Urothelium cell line (cell line): ENCODE data around the gene MLXIP.
"Not testable (repeated sequence)": the region's sequence is repeated elsewhere in the genome, so short reads cannot be mapped to it uniquely, and the experiment has no call there.

Experiments used
- DNase-seq: peaks from one replicate; pipeline ENCODE4 v3.0.0; 2011; ENCODE audit warnings: low spot score, mixed read lengths
- FAIRE-seq: peaks from 2 replicates; lab custom pipeline; 2011; peaks lifted over from hg19 to GRCh38; lab: Jason Lieb, UNC

Gene MLXIP

DNA sequence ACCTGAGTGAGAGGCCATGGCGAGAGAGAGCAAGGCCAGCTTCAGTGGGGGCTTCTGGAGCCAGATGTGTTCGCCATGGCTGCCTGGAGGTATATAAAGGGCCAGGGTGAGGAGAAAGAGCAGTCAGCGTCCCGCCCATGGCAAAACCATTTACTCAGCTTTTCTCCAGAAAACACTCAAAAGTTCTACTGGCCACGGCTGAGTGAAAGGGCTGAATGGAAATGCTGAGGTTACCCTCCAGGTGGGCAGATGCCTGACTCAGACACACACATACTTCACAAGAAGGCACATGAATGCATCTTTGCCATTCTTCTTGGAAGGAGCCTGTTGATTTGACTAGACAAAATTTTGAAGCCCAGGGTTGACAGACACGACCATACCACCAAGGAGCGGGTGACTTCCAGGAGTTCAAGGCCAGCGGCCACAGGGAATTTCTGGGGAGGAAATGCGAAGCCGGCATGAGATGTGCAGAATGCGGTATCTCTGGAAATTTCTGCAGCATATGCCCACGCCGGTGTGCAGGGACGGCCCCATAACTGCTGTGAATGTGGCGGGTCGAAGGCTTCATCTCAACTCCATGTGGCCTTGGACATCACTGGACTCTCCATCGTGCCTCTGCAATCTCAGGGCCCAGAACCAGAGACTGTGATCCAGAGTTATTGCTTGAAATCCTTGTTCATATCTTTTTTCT is 95.7 kb downstream of the MLXIP start, which contains the start of gene IL31:
Gene IL31, minus strand, starts transcription at position 67 of the 691 bp plus-strand sequence. Its CDS starts 49 bp downstream, at position 18.
- no peak for FAIRE-seq
- DNase-seq, result no peak

DNA sequence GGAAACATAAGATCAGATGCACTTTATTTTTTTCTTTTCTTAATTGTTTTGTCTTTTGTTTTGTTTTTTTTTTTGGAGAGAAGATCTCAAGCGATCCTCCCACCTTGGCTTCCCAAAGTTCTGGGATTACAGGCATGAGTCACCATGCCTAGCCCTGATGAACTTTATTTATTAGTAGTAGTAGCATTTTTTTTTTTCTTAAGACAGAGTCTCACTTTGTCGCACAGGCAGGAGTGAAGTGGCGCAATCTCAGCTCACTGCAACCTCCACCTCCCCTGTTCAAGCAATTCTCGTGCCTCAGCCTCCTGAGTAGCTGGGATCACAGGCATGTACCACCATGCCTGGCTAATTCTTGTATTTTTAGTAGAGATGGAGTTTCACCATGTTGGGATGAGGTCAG is 97.9 kb downstream of the MLXIP start:
- not testable (repeated sequence) for FAIRE-seq, DNase-seq

DNA sequence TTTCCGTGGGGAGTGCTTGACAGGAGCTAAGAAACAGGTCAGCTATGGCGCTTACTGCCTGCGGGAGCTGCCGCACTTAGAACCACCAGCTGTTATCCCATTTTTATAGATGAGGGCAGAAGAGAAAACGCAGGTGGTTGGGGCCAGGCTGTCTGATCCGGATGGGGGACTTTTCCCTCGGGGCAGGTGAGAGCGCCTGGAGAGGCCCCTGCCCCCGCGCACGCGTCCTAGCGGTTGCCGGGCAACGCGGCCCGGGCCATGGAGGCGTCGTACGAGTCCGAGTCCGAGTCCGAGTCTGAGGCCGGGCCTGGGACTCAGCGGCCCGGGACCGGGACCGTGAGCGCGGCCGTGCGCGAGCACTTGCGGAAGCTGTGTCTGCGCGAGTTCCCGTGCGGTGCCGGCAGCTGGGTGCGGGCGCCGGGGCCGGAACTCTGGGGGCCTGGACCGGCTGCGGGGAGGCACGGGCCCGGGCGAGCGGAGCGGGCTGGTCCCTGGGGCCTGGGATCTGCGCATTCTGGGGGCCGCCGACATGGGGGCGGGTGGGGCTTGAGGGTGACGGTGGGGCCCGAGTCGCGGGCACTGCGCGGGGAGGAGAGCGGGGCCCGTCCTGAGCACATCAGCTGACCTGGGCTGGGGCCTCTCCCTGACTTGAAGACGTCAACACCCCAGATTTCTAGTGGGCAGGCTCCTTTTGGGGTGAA is 104.5 kb downstream of the MLXIP start, which contains the start of gene LRRC43:
Gene LRRC43, plus strand, starts transcription at position 237 of the 701 bp plus-strand sequence. Its CDS starts 22 bp downstream, at position 259.
- no peak for DNase-seq
- no peak for FAIRE-seq

DNA sequence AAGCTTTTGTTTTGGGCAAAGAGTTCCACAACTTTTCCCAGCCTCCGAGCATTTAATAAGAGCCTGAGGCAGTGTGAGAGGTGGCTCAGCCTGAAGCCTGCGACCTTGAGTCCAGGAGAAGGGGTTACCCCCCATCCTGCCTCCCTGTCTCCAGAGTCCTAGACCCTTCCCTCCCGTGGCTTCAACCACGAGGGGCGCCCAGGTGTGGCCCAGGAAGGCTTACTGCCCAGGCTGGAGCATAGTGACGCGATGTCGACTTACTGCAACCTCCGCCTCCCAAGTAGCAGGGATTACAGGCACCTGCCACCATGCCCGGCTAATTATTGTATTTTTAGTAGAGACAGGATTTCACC is 105.0 kb downstream of the MLXIP start:
- DNase-seq, result no peak
- no peak for FAIRE-seq

DNA sequence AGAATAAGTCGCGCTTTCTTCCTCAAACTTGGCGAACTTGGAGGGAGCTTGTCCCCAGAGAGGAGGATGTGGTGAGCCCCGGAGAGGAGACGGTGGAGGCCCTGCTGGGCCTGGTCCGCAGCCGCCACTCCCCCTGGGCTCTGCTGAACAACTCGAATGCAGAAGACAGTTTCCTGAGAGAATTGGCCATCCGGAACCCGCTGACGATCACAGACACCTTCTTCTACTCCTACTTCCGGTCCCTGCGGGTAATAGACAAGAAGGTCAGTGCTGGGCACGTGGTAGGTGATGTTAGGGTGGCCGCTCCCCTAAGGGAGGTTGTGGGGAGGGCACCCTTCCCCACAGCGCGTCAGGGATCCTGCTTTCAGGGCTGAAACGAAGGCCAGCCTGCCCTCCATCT is 106.0 kb downstream of the MLXIP start:
- no peak for DNase-seq
- no peak for FAIRE-seq

DNA sequence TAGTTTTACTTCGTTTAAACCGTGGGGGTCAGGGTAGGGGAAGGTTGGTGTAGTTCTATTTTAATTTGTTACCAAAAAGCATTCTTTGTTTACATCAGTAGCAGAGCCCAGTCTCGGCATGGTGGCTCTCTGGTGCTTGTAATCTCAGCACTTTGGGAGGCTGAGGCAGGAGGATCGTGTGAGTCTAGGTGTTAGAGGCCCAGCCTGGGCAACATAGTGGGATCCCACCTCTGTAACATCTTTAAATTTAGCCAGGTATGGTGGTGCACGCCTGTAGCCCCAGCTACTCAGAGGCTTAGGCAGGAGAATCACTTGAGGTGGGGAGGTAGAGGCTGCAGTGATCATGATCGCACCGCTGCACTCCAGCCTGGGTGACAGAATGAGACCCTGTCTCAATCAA is 106.5 kb downstream of the MLXIP start:
- DNase-seq (no peak), FAIRE-seq (no peak)

DNA sequence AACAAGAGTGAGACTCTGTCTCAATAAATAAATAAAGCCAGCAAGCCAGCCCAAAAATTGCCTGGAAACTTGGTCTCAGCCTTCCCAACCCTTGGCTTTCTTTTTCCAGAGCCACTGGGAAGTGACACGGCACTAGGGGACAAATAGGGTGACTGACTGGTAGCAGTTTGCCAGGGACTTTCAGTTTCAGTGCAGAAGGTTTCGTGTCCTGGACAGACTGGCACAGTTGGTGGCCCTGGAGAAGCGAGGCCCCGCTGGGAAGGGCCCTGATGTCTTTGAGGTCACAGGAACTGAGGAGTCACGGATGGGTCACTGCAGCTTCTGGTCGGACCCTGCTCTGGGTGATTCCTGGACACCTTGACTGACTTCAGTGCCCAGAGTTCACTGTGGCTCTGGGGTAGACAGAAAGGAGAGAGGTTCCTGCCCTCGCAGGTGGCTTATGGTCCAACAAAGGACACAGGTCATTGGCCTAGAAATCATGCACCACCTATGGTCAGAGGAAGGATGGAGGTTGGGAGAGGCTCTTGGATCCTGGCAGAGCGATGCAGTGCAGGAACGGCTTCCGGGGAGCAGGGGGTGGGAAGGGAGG is 107.0 kb downstream of the MLXIP start:
- DNase-seq (no peak), FAIRE-seq (no peak)

DNA sequence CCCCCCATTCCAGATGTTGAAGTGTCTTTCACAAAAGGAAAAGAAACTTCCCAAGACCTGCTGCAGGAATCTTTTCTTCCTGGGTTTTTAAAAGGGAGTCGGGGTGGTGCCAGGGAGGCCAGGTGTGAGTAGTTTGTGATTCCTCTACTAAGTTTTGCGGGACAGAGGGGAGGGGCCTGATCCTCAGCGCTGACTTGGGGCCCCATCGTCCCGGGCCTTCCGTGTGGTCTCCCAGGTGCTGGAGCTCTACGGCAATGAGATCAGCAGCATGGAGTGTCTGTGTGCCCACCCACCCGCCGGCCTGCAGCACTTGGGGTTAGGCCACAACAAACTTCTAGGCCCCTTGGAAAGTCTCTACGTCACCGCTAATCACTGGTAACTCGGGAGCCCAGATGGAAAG is 108.9 kb downstream of the MLXIP start:
- DNase-seq (no peak), FAIRE-seq (no peak)

DNA sequence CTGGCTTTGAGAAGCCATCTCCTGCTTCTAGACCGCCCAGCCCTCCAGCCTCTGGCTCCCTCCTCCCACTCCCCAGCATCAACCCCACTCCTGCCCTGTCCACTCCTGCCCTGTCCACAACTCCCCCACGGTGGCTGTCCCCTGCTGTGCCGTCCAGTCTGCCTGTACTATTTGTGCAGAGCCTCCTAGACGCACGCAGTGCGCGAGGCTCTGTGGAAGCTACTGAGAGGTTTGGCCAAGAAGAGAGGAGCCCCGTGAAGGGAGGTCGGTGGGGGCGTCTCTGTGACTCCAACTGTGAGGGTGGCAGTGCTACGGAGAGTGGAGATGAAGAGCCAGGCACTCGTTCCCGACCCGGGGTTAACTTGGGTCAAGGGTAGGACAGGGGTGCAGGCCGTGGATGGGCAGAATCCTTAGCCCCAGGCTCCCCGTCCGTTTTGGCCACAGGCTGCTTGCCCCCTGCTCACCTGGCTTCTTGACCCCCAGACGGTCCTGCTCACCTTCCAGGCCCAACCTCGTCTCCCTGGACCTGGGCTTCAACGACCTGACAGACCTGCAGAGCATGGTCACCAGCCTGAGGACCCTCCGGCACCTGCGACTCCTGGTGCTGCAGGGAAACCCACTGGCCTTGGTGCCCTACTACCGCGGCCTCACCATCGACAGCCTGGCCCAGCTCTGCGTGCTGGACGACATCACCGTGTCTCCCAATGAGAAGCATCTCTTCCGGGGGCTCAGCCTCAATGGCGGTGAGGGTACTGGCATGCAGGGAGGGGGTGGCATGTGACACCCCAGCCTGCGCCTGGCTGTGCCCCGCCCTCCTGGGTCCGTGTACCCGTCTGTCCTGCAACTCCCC is 111.3 kb downstream of the MLXIP start:
- FAIRE-seq (no peak), DNase-seq (no peak)

DNA sequence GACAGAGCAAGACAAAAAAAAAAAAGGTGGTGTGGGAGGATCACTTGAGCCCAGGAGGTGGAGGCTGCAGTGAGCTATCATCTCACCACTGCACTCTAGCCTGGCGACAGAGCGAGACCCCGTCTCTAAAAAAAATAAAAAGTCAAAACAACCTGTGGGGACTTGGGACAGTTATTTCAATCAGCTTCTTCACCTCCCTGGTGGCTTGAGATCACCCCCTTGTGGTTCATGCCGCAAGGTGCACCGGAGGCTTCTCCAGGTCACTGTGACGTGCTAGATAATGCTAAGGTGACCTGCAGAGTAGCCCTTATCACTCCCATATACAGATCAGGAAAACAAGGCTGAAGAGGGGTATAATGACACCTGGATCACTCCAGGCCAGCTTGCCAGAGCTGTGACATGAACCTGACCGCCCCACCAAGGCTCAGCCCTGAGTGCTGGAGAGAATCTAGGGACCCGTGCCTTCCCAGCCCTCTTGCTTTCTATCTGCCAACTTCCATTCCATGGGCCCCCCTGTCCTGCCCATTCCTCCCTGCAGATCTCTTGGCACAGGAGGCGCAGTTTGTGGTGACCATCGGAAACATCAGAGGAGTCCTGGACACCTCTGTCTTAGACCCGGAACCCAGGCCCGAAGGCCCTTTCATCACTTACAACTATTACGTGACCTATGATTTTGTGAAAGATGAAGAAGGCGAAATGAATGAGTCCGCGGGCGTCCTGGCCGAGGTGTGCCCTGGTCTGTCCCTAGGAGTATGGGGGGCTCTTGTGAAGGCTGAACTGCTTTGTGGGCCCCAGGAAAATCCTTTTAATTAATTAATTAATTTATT is 112.5 kb downstream of the MLXIP start:
- DNase-seq (peak; percentile 72), FAIRE-seq (peak; percentile 30)

DNA sequence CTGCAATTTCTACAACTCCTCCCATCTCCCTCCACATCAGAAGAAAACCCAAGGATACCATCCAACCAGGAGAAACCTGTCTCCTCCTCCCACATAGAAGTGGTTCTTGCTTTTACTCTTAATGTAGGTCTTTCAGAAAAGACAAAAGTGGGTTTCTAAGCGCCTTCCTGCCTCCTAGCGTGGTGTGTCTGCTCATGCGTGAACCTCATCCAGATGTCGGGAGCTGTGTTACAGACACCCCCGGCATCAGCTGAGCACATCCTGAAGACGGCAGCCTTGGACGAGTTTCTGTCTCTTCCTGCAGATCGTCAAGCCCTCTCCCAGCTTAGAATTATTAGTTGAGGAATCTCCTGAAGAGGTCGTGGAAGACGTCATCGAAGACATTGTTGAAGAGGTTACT is 113.9 kb downstream of the MLXIP start:
- DNase-seq, result no peak
- FAIRE-seq, result no peak

DNA sequence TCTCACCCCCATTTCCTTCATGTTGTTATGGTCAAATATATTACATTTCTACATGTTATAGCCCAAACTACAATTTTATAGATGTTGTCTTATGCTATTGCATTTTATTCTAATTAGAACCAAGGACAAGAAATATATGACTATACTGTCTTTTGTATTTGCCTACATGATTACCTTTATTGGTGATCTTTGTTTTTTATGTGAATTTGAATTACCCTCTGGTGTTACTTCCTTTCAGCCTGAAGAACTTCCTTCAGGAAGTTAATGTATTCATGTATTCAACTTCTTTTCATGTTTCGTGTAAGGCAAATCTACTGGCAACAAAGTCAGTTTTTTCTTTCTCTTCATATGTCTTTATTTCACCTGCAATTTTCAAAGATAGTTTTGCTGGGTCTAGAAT is 116.2 kb downstream of the MLXIP start:
- no peak for DNase-seq
- FAIRE-seq, result no peak

DNA sequence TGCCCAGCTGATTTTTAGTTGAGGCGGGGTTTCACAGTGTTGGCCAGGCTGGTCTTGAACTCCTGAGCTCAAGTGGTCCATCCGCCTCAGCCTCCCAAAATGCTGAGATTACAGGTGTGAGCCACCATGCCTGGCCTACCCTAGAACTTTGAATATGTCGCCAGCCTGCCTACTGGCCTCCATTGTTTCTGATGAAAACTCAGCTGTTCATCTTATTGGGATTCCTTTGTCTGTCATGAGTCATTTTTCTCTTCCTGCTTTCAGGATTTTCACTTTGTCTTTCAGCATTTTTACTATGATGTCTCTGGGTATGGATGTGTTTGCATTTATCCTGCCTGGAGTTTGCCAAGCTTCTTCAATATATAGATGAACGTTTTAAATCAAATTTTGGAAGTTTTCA is 116.8 kb downstream of the MLXIP start:
- DNase-seq (no peak), FAIRE-seq (no peak)
